Transverse colon (tissue), 4 donors: Measurements from ENCODE around the gene AUH. TPM values are rescaled to one million over a fixed set of nuclear protein-coding genes. Genes with fewer than 3 reads are reported as not detected.

ENCODE experiments used
- DNase-seq: peaks from one replicate; pipeline ENCODE4 v3.0.0-alpha.2; 2019
- H3K27ac ChIP-seq, 4 donors: fragments of 200-600 bp; sonication (generic); 2 replicates each; pipeline ENCODE4 v1.5.1; 2016 to 2018; ENCODE audit warnings: inconsistent platforms in 4 of 4
- H3K27me3 ChIP-seq: fragments of 200-600 bp; sonication (generic); 2 replicates; pipeline ENCODE4 v1.5.1; 2017; ENCODE audit warnings: inconsistent platforms
- H3K36me3 ChIP-seq, 4 donors: fragments of 200-600 bp; sonication (generic); 2 replicates each; pipeline ENCODE4 v1.5.1; 2017 to 2019; ENCODE audit warnings: inconsistent platforms in 4 of 4
- H3K4me1 ChIP-seq, 4 donors: fragments of 200-600 bp; sonication (generic); 2 replicates each; pipeline ENCODE4 v1.5.1; 2017 to 2020; ENCODE audit warnings: inconsistent platforms in 4 of 4
- H3K4me3 ChIP-seq, 4 donors: fragments of 200-600 bp; sonication (generic); 1 replicate in 1 of 4; 2 replicates in 3 of 4; pipeline versions ENCODE4 v1.5.1 to v1.6.1; 2017 to 2019; ENCODE audit warnings: inconsistent platforms in 4 of 4
- H3K9me3 ChIP-seq, 2 donors: fragments of 200-600 bp; sonication (generic); 2 replicates each; pipeline ENCODE4 v1.5.1; 2017 to 2019; ENCODE audit warnings: inconsistent platforms in 2 of 2
- EP300 ChIP-seq: sonication (generic); formaldehyde crosslinking; IDR thresholded peaks from one replicate; pipeline ENCODE4 v1.6.1; 2017; ENCODE audit warnings: antibody characterized with exemption, low read depth
- POLR2A ChIP-seq: fragments of 450-650 bp; IDR thresholded peaks from one replicate; pipeline ENCODE4 v1.6.1; 2016; ENCODE audit warnings: antibody characterized with exemption, mild to moderate bottlenecking, moderate library complexity
- POLR2AphosphoS5 ChIP-seq, 3 donors: sonication (generic); formaldehyde crosslinking; IDR thresholded peaks; one replicate each; pipeline ENCODE4 v1.6.1; 2016; ENCODE audit warnings: antibody characterized with exemption in 3 of 3
- WGBS, 2 donors: methylation state at CpG; one replicate each; pipeline ENCODE4 v1.1.5; 2018; ENCODE audit warnings: low coverage in 1 of 2; 5-methylcytosine and 5-hydroxymethylcytosine counted together
- in situ Hi-C, 4 donors: fragments of 200-750 bp; cut with MboI; loops; one replicate each; pipeline versions ENCODE4 v1.15.0 to v1.15.1; 2017; ENCODE audit warnings: low sequenced_read_pairs in 3 of 4, low pct_ligation_motif_present in 1 of 4, low pct_unique_long_range_greater_than_20kb in 1 of 4
- intact Hi-C: fragments of 100-400 bp; cut with DNase I; formaldehyde crosslinking; loops from one replicate; pipeline ENCODE4 v1.15.1; 2023; ENCODE audit warnings: low total_unique reads
- total RNA-seq, 4 donors: library from RNA; depleted of rRNA; stranded (reverse); fragments of >200 nt; gene quantifications; one replicate each; pipeline ENCODE4 v1.1.0, GENCODE V29; 2016
- TF ChIP-seq, protein P1 (sequence below), 5 experiments: fragments of 200-600 bp in 3 of 5; fragments of 450-650 bp in 2 of 5; sonication (generic) in 3 of 5; IDR thresholded peaks; 1 replicate in 2 of 5; 2 replicates in 3 of 5; pipeline ENCODE4 v1.5.1; 2016 to 2017; ENCODE audit warnings: antibody characterized with exemption in 5 of 5, inconsistent platforms in 3 of 5, mild to moderate bottlenecking in 2 of 5, moderate library complexity in 1 of 5

Gene AUH
- total RNA-seq, 4 donors from 2014 or later: 55.0 to 136 (median 83.8) TPM

- H3K4me1 ChIP-seq: peaks cover 44 to 73% (median 60%) of the 10 kb centered on the region in 4 donors
- TF ChIP-seq, protein P1, sequence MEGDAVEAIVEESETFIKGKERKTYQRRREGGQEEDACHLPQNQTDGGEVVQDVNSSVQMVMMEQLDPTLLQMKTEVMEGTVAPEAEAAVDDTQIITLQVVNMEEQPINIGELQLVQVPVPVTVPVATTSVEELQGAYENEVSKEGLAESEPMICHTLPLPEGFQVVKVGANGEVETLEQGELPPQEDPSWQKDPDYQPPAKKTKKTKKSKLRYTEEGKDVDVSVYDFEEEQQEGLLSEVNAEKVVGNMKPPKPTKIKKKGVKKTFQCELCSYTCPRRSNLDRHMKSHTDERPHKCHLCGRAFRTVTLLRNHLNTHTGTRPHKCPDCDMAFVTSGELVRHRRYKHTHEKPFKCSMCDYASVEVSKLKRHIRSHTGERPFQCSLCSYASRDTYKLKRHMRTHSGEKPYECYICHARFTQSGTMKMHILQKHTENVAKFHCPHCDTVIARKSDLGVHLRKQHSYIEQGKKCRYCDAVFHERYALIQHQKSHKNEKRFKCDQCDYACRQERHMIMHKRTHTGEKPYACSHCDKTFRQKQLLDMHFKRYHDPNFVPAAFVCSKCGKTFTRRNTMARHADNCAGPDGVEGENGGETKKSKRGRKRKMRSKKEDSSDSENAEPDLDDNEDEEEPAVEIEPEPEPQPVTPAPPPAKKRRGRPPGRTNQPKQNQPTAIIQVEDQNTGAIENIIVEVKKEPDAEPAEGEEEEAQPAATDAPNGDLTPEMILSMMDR (IDR thresholded peaks at IDR 0.05): no peak
- peak; percentile 79 for TF ChIP-seq EP300
- TF ChIP-seq POLR2A: peak; percentile 91
- TF ChIP-seq POLR2AphosphoS5 (IDR thresholded peaks at IDR 0.05): peak; percentile 35 to 86 (median 84)
- peak; percentile 91 for DNase-seq
- no peaks in the 10 kb centered on the region for H3K36me3 ChIP-seq
- H3K4me3 ChIP-seq: peak overlapping the region in 3 of 4 donors; percentile 35 to 56 (median 39)
- no peaks in the 10 kb centered on the region for H3K9me3 ChIP-seq
- H3K27ac ChIP-seq: peak overlapping the region; percentile 95 to 99 (median 98)
- in situ Hi-C loops (loop anchor here in 2 of 4 donors (5.0 to 10.0 kb wide), 2 partner anchors 231 to 233 kb away; partner anchors contain the start of gene NFIL3 (in 1 of the 2)), intact Hi-C loops (loop anchor here (2.0 kb wide), 1 partner anchor 229 kb away; the partner anchor contains the start of gene NFIL3)
- H3K27me3 ChIP-seq: no peaks in the 10 kb centered on the region
- 6 to 8% methylated on average over 26 to 52 of the region's 52 CpGs for WGBS, 2 donors
Observed at GRCh38 chr9:91193658-91194391, 167.9 kb downstream of the AUH start.

DNA sequence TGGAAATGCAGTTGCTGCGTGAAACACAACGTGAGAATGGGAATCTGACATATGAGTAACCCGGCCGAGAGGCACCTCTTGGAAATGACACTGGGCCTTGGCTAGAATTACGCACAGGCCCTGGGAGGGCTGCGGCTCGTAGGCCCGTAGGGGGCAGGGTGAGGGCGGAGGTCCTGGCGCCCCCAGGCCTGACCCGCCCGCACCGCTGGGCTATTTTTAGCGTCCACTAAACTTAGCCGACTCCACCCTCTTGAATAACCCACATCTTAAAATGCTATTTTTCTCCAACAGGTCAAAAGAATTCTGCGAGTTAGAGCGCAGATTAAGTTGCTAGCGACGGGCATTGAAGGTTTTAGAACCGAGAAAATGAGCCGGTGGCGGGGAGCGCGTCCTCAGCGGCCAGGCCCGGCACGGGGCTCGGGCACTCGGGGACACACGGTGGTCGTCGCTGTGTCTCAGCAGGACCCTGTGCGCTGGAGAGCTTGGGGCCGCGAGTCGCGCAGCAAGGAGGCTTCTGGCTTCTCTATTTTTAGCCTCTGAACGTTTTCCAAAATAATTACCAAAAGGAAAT is 168.5 kb downstream of the AUH start:
- no peaks in the 10 kb centered on the region for H3K9me3 ChIP-seq
- H3K4me1 ChIP-seq: peaks cover 42 to 66% (median 57%) of the 10 kb centered on the region in 4 donors
- intact Hi-C loops: loop anchor here (2.0 kb wide), 1 partner anchor 230 kb away; the partner anchor contains the start of gene NFIL3
- H3K27me3 ChIP-seq: no peaks in the 10 kb centered on the region
- H3K27ac ChIP-seq: peak overlapping the region; percentile 95 to 99 (median 98)
- TF ChIP-seq EP300 (peak; percentile 99), POLR2AphosphoS5 (IDR thresholded peaks at IDR 0.05) (peak; percentile 87 to 90 (median 88)), POLR2A (no peak)
- TF ChIP-seq, protein P1 (IDR thresholded peaks at IDR 0.05): peak in 2 of 5 experiments; percentile 7 to 16
- H3K4me3 ChIP-seq: peak overlapping the region; percentile 30 to 56 (median 37)
- WGBS, 2 donors: 0 to 1% methylated on average over 14 to 35 of the region's 38 CpGs
- peak; percentile 81 for DNase-seq
- H3K36me3 ChIP-seq: no peaks in the 10 kb centered on the region
- in situ Hi-C loops: loop anchor here in 2 of 4 donors (5.0 to 10.0 kb wide), 2 partner anchors 232 to 234 kb away; partner anchors contain the start of gene NFIL3 (in 1 of the 2)

- in situ Hi-C loops: loop anchor here in 2 of 4 donors (5.0 to 10.0 kb wide), 2 partner anchors 232 to 235 kb away; partner anchors contain the start of gene NFIL3 (in 1 of the 2)
Observed at GRCh38 chr9:91192381-91193086, 169.2 kb downstream of the AUH start.

More at GRCh38 chr9:91192381-91193086, 169.2 kb downstream of the AUH start:
- H3K27ac ChIP-seq: peak overlapping the region; percentile 95 to 99 (median 98)
- H3K4me3 ChIP-seq: peak overlapping the region in 2 of 4 donors; percentile 39 to 56
- no peak for DNase-seq
- TF ChIP-seq POLR2AphosphoS5 (IDR thresholded peaks at IDR 0.05) (peak in 1 of 3 donors; percentile 14), POLR2A (no peak), EP300 (no peak)
- TF ChIP-seq, protein P1 (IDR thresholded peaks at IDR 0.05): peak in 1 of 5 experiments; percentile 31
- no peaks in the 10 kb centered on the region for H3K27me3 ChIP-seq
- no peaks in the 10 kb centered on the region for H3K36me3 ChIP-seq
- 15 to 17% methylated on average over 6 to 7 of the region's 7 CpGs for WGBS, 2 donors
- H3K9me3 ChIP-seq: no peaks in the 10 kb centered on the region
- intact Hi-C loops: loop anchor here (2.0 kb wide), 1 partner anchor 230 kb away; the partner anchor contains the start of gene NFIL3
- peaks cover 36 to 63% (median 51%) of the 10 kb centered on the region in 4 donors for H3K4me1 ChIP-seq
